Activated B cell treated with CpG ODN at 0.5 μM for 24 hours (primary cell): ENCODE results near the gene VASH1. TPM values are rescaled to one million over a fixed set of nuclear protein-coding genes. Genes with fewer than 3 reads are reported as not detected.
A peak's percentile ranks its signal among the peaks of the same experiment; 100 is the strongest.

ENCODE experiments used
- ATAC-seq: fragments of 200-7000 bp; cut with Tn5 transposase; one replicate; pipeline ENCODE4 v1.10.0; 2021; ENCODE audit warnings: low read depth, mild to moderate bottlenecking, moderate library complexity
- CTCF ChIA-PET: fragments of 350-600 bp; sonication (Branson Sonifier 250); formaldehyde crosslinking; loops from one replicate; lab custom pipeline; 2021; ENCODE audit warnings: antibody characterized with exemption; lab: Charles Lee
- POLR2A ChIA-PET: fragments of 350-600 bp; sonication (Branson Sonifier 250); formaldehyde crosslinking; loops from one replicate; lab custom pipeline; 2021; ENCODE audit warnings: antibody characterized with exemption; lab: Charles Lee
- DNase-seq: peaks from one replicate; pipeline ENCODE4 v3.0.0; 2022
- H3K27ac Mint-ChIP-seq: one replicate; pipeline ENCODE4 v1.8.0; 2020; ENCODE audit warnings: mixed read lengths
- H3K27me3 Mint-ChIP-seq: one replicate; pipeline ENCODE4 v1.8.0; 2021; ENCODE audit warnings: mixed read lengths
- H3K36me3 Mint-ChIP-seq: one replicate; pipeline ENCODE4 v1.8.0; 2021; ENCODE audit warnings: low read depth, mixed read lengths
- H3K4me1 Mint-ChIP-seq: one replicate; pipeline ENCODE4 v1.8.0; 2021; ENCODE audit warnings: mixed read lengths
- H3K4me3 Mint-ChIP-seq: one replicate; pipeline ENCODE4 v1.8.0; 2020; ENCODE audit warnings: mild to moderate bottlenecking, mixed read lengths
- H3K9me3 Mint-ChIP-seq: one replicate; pipeline ENCODE4 v1.8.0; 2020; ENCODE audit warnings: mixed read lengths
- intact Hi-C: fragments of 100-400 bp; cut with micrococcal nuclease; formaldehyde crosslinking; loops from one replicate; pipeline ENCODE4 v1.15.1; 2024
- total RNA-seq: library from RNA; stranded (reverse); gene quantifications from 2 replicates; pipeline ENCODE4 v1.2.3, GENCODE V29; 2022
- TF ChIP-seq, protein P1 (sequence below): fragments of 200-600 bp; IDR thresholded peaks from one replicate; pipeline ENCODE4 v1.8.0; 2022; ENCODE audit warnings: antibody characterized with exemption, mild to moderate bottlenecking

The VASH1 gene
- total RNA-seq, 1 donor from 2014 or later = 1.0 TPM

GRCh38 chr14:76782115-76782884 is 21.0 kb downstream of the VASH1 start:
- DNase-seq (no peak), ATAC-seq (no peak)
- POLR2A ChIA-PET = no interaction called here
- Mint-ChIP-seq H3K9me3 (no peaks in the 10 kb centered on the region), H3K4me3 (no peak overlapping the region), H3K36me3 (peaks cover 50% of the 10 kb centered on the region), H3K27me3 (no peaks in the 10 kb centered on the region), H3K27ac (no peak overlapping the region), H3K4me1 (no peaks in the 10 kb centered on the region)
- TF ChIP-seq, protein P1, sequence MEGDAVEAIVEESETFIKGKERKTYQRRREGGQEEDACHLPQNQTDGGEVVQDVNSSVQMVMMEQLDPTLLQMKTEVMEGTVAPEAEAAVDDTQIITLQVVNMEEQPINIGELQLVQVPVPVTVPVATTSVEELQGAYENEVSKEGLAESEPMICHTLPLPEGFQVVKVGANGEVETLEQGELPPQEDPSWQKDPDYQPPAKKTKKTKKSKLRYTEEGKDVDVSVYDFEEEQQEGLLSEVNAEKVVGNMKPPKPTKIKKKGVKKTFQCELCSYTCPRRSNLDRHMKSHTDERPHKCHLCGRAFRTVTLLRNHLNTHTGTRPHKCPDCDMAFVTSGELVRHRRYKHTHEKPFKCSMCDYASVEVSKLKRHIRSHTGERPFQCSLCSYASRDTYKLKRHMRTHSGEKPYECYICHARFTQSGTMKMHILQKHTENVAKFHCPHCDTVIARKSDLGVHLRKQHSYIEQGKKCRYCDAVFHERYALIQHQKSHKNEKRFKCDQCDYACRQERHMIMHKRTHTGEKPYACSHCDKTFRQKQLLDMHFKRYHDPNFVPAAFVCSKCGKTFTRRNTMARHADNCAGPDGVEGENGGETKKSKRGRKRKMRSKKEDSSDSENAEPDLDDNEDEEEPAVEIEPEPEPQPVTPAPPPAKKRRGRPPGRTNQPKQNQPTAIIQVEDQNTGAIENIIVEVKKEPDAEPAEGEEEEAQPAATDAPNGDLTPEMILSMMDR = no peak
- intact Hi-C loops = no loop called here
- CTCF ChIA-PET = interaction anchor here (4.7 kb wide), 1 partner anchor 72 kb away, joined by 45 read pairs; no protein-coding TSS in a partner anchor

GRCh38 chr14:76782885-76783566 is 21.8 kb downstream of the VASH1 start:
- Mint-ChIP-seq H3K4me1 (no peaks in the 10 kb centered on the region), H3K9me3 (no peaks in the 10 kb centered on the region), H3K4me3 (no peak overlapping the region), H3K36me3 (peaks cover 58% of the 10 kb centered on the region), H3K27ac (no peak overlapping the region), H3K27me3 (no peaks in the 10 kb centered on the region)
- intact Hi-C loops = no loop called here
- DNase-seq (no peak), ATAC-seq (no peak)
- ChIA-PET CTCF (interaction anchor here (0.6 to 4.7 kb wide), 3 partner anchors 65 to 288 kb away, joined by 3 to 45 read pairs (median 3); no protein-coding TSS in a partner anchor), POLR2A (no interaction called here)
- TF ChIP-seq, protein P1 = no peak

DNA sequence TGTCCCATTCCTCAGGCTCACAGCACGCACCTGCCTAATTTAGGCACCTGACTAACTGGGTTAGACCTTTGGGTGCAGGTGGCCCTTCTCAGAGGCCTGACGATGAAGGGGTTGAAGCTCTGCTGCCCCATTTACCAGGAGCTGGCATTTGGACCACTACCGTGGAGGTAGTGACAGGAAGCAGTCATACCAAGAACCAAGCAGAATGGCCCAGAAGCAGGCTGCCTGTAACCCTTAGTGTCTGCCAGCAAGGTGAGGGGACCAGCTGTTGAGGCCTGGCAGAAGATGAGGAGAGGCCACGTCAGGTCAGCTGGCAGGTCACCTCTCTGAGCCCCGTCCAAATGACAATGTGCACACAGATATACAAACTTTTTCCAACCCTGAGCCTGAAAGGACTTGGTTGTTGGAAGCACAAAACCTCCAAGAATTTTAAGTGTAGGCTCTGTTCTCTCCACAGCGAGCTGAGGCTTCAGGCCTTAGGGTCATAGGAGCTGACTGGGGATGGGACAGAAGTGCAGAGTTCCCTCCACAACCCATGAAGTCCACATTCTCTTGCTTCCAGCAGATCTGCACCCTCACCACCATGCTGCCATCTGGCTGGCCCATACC is 23.1 kb downstream of the VASH1 start:
- TF ChIP-seq, protein P1 = no peak
- CTCF ChIA-PET = interaction anchor here (1.2 to 4.7 kb wide), 11 partner anchors 12 to 286 kb away, joined by 3 to 45 read pairs (median 4); partner anchors contain the start of gene VASH1
- DNase-seq (no peak), ATAC-seq (no peak)
- Mint-ChIP-seq H3K27me3 (no peaks in the 10 kb centered on the region), H3K36me3 (peaks cover 71% of the 10 kb centered on the region), H3K27ac (no peak overlapping the region), H3K9me3 (no peaks in the 10 kb centered on the region), H3K4me1 (no peaks in the 10 kb centered on the region), H3K4me3 (no peak overlapping the region)
- intact Hi-C loops = loop anchor here (1.0 kb wide), 1 partner anchor 74 kb away; no protein-coding TSS in a partner anchor
- POLR2A ChIA-PET = interaction anchor here (0.5 kb wide), 1 partner anchor 243 kb away, joined by 3 read pairs; no protein-coding TSS in a partner anchor

DNA sequence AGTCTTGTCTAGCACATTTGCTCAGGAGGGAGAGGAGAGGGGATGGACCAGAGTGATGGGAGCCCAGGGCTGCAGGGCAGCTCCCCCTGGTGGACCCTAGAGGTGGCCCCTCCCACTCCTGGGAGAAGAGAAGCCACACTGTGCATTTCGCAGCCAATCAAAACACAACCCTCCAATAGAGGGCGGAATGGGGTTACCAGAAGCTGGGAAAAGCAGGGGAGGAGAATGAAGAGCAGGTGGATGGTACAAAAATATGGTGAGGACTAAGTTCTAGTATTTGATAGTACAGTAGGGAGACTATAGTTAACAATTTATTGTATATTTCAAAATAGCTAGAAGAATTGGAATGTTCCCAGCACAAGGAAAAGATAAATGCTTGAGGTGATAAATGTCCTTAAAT is 23.6 kb downstream of the VASH1 start:
- Mint-ChIP-seq H3K9me3 (no peaks in the 10 kb centered on the region), H3K27ac (peak overlapping the region; percentile 31), H3K36me3 (peaks cover 73% of the 10 kb centered on the region), H3K4me1 (no peaks in the 10 kb centered on the region), H3K4me3 (no peak overlapping the region), H3K27me3 (no peaks in the 10 kb centered on the region)
- intact Hi-C loops = loop anchor here (1.0 kb wide), 1 partner anchor 75 kb away; no protein-coding TSS in a partner anchor
- CTCF ChIA-PET = interaction anchor here (1.2 to 4.7 kb wide), 11 partner anchors 13 to 286 kb away, joined by 3 to 45 read pairs (median 4); partner anchors contain the start of gene VASH1
- ATAC-seq = peak; percentile 98
- POLR2A ChIA-PET = no interaction called here
- TF ChIP-seq, protein P1 = no peak
- no peak for DNase-seq
